HG02571 (cell line): Measurements from ENCODE around the gene MACROD1.

Source experiments
- ATAC-seq: cut with Tn5 transposase; IDR thresholded peaks from one replicate; pipeline ENCODE4 v1.9.1; 2021; ENCODE audit warnings: mild to moderate bottlenecking, moderate library complexity; ENCODE audit not compliant: unreplicated experiment

The MACROD1 gene

DNA sequence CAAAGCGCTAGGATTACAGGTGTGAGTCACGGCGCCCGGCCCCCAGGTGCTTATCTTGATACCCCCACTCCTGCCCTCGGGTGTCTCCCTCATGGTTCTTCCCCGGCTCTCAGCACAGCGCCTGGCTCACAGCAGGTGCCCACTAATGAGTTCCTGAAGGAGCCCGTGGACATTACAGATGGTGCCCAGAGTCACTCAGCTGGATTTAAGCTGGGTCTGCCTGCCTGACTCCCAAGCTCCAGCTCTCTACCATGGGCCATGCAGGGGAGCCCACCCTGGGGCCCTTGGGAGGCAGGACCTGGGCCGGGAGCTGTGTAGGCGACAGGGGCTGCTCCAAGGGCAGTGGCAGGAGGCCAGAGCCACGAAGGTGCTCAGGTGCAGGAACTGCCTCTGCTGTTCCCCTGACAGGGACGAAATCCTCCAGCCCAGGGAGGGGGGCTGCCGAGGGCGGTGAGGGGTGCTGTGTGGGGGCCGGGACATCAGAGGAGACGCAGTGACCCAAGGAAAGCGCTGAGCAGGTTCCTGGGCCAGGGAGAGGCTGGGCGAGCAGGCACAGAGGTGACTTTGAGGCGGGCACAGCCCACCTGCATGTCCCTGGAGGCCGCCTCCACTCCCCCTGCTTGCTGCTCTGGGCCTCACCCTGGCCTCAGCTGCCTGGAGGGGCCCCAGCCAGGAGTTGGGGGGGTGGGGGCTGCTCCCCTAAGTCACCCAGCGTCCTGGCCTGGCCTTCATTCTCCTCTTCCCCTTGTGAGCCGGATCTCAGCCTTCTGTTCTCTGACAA, 144.7 kb downstream of the MACROD1 start:
- ATAC-seq: no peak

DNA sequence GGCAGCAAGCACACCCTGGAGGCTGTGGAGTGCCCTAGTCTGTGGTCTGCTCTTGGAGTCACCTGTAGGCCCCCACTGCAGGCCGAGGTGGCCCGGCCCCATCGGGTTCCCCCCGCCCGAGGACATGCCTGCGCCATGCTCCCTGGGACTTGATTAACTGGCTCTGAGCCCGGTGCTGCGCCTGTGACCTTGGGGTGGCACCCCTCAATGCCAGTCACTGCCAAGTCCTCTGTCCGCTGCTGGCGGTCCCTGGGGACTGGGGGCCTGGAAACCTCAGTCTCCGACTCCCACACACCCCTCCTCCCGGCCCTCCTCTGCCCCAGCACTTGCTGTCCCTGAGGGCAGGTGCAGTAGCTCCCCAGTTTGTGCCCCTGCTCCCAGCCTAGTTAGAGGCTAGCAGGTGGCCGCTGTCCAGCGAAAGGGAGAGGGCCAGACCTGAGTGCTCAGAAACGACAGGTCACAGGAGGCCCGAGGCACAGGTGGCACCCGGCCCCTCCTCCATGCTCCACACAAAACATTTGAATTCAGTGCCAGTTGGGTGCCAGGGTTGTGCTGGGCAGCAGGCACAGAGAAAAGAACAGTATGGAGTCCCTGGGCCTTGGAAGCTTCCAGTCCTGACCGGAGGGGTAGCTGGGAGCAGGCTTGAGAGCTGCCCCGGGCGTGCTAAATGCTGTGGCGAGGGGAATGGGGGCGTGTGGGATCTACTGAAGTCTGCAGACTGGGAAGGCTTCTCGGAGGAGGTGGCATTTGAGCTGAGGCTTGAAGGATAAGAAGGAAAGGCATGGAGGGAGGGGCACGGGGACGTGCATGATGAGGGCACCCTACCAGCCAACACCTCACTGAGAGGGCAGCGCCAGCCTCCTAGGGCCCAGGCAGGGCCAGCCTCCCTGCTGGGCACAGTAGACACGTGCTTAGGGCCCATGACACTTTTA, 146.5 kb downstream of the MACROD1 start:
- no peak for ATAC-seq

GRCh38 chr11:64018310-64018709, 147.6 kb downstream of the MACROD1 start:
- ATAC-seq: no peak

- ATAC-seq: no peak
Observed at GRCh38 chr11:64017945-64018224, 148.0 kb downstream of the MACROD1 start.

GRCh38 chr11:64015935-64016845, 149.7 kb downstream of the MACROD1 start:
- no peak for ATAC-seq

- no peak for ATAC-seq
Observed at GRCh38 chr11:64015510-64015909, 150.4 kb downstream of the MACROD1 start.

DNA sequence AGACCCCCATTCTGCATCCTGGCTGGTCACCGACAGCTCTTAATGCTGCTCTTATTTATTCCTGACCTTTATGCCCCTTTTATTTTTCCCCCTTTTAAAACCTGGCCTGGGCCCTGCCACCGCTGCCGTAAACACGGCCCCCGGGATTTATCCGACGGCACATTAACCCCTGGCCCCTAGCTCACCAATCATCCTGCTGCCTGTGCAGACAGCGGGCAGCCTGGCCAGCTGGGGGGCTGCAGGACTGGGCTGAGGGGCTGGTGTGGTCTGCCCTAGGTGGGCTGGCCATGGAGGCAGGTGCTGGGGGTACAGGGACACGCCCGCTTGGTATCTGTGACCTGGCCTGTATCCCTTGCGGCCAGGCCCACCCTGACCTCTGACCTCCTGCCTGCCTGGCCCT, 151.6 kb downstream of the MACROD1 start:
- ATAC-seq: no peak

GRCh38 chr11:64013141-64013896, 152.6 kb downstream of the MACROD1 start:
- no peak for ATAC-seq

DNA sequence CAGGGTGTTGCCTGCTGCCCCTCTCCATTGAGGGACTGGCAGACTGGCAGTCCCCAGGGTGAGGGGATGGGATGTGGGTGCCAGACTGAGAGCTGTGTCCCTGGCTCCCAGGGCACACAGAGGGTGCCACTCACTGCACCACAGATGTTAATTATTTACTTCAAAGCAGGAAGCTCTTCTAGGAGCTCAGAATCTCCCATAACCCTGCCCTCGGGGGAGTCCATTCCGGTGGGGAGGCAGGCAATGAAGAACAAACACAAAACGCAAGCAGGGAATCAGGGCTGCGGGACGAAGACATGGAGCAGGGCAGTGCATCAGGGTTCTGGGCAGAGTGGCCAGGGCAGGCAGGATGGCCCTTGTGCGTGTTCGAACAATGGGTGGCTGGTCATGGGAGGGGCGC, 154.5 kb downstream of the MACROD1 start:
- no peak for ATAC-seq

GRCh38 chr11:64010783-64011182, 155.1 kb downstream of the MACROD1 start:
- no peak for ATAC-seq

- no peak for ATAC-seq
Observed at GRCh38 chr11:64009710-64010109, 156.2 kb downstream of the MACROD1 start.

DNA sequence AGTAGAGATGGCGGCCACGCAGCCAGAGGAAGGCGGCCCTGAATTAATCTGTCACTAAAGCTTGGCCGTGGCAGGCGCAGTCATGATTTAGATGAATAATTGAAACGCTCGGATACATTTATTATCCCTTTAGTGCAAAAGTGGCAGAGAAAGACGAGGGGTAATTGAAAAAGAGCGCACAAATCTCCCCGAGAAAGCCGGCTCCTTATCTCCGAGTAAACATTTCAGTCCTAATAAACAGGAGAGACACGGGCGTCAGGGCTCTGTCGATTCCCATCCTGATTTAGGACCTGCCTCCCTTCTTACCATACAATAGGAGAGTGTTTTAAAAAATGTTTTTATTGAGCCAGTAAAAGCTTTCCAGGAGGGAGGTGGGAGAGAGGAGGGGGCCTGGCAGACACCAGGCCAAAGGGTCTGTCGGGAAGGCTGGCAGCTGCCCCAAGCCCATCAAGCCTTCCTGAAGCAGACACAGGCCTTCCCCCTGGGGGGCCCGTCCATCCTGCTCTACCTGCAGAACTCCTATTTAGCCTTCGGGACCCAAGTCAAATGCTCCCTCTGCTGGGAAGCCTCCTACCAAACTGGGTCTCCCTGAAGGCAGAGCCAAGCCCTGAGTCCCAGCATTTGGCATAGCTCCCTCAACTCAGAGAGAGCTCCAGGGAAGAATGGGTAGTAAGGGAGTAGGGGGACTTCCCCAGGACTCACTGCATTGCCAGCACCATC, 156.8 kb downstream of the MACROD1 start:
- ATAC-seq: no peak

DNA sequence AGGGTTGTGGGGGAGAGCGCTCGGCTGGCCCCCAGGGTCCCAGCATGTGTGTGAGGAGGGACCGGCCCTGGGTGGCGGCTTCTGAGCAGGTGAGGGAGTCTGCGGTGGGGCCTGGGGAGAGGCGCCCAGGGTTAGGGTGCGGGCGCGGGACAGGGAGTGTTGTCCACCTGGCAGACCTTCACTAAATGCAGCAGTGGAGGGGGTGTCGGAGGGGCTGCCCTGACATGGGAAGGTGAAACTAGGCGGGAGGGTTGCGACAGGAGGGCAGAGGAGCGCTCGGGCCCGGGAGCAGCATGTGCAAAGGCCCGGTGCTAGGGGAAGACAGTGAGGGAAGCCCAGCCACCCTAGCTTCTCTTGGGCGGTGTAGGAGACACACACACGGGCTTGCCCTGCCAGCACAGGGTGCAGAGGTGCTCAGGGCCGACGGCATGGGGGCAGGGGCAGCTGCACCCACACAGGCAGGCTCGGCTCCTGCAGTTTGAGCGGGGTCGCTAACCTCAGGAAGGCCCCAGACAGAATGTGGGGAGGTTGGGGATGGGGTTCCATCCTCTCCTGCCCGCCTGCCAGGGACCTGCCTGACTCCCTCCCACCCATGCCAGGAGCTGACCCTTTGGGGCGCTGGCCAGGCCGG, 157.5 kb downstream of the MACROD1 start:
- ATAC-seq: no peak

DNA sequence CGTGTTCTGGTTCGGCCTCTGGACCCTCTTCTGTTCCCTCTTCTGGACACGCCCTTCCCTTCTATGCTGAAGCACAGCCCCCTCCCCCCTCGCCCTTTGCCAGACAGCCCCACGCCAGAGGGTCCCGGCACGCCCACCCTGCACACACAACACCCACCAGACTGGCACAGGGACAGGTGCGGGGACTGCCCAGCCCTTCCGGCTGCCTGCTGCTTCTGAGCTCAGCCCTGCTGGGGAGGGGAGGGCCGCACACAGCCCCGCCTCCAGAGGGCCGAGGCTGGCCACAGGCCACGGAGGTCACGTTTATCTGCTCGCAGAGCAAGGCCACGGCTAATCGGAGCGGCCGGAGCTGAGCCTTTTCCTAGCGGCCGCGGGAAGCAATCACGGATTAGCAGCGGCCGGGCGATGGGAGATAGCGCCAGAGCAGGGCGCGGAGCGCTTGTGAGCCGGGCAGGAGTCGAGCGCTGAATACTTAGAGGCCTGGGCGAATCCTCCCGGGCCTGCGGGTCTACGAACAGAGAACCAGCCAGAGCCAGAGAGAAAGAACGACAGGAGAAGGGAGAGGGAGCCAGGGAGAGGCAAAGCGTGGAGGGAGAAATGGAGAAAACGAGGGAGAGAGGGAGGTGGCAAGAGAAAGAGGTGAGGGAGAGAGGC, 158.2 kb downstream of the MACROD1 start:
- ATAC-seq: no peak

DNA sequence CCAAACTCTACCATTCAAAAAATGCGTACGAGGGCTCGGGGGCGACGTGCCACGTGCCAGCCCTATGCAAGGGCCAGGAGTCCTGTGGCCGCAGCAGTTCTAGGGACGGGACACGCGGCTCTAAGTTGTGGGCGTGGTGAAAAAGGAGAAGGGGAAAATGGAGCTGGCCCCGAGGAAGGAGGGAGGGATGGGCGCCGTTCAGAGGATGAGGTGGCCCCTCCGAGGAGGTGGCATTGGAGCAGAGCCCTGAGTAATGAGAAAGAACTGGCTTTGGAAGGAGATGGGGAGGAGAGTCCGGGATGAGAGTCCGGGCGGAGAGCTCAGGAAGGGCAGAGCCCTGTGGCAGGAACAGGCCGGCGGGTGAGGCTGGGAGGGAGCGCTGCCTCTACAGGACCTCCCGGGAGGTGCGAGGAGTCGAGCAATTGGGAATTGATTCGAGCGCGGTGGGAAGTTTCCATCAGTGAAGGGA, 158.7 kb downstream of the MACROD1 start:
- no peak for ATAC-seq

DNA sequence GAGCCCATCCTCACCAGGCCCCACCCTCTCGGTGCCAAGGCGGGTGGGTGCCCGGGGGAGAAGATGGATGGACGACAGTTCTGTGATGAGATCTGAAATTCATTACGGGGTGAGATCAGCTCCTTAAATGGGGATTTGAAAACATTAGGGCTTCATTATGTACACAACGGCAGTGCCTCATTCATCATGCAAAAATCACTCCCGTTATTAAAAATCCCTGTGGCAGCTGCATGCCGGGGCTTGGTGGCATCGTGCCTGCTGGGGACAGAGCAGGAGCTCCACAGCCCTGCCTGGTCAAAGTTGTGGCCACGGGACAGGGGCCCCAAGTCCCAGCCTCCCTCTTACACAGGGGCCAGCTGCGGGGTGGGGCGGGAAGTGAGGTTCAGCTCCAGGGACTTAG, 159.5 kb downstream of the MACROD1 start:
- no peak for ATAC-seq

DNA sequence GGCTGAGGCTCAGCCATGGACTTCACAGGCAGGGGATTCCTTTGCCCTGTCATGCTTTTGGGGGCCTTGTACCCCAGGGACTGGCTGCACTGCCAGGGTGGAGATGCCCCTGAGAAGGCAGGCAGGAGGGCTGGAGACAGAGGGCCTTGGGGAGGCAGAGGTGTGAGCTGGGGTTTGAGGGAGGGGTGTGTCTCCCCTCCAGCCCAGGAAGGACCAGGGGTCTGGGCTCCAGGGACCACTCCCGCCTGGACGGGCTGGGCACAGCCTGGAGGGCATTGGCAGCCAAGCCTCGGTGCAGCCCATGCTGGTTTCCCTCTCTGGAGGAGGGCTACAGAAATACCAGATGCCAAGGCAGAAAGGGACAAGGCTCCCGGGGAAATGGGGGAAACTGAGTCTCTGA, 160.2 kb downstream of the MACROD1 start:
- no peak for ATAC-seq

GRCh38 chr11:64004590-64004984, 161.3 kb downstream of the MACROD1 start:
- ATAC-seq: no peak
